ENCODE measurements around the gene ZNF236. TPM values are rescaled to one million over a fixed set of nuclear protein-coding genes. Genes with fewer than 3 reads are reported as not detected.

ZNF236 gene
- total RNA-seq, 2 experiments from 2014 or later, result 25.7 to 27.9 TPM

GRCh38 chr18:76996429-76996828 is 174.1 kb downstream of the ZNF236 start:
- ATAC-seq (ENCODE audit: poor library complexity), result no peak
- intact Hi-C loops (cut with DNase I, micrococcal nuclease), result no loop called here
- H3K4me1 Mint-ChIP-seq (ENCODE audit: low read depth), result peaks cover 7% of the 10 kb centered on the region
- no peak overlapping the region for H3K27ac ChIP-seq (ENCODE audit: low read depth in 1 of 2, low read length in 2 of 2)
- no peaks in the 10 kb centered on the region for H3K27me3 ChIP-seq (ENCODE audit: control insufficient read depth in 1 of 2, insufficient read depth in 2 of 2, low read length in 2 of 2)
- H3K27me3 Mint-ChIP-seq, result no peaks in the 10 kb centered on the region
- no peak overlapping the region for H3K27ac Mint-ChIP-seq
- no peaks in the 10 kb centered on the region for H3K9me3 Mint-ChIP-seq
- H3K4me3 ChIP-seq (ENCODE audit: low read length), result no peak overlapping the region
- H3K36me3 Mint-ChIP-seq (ENCODE audit: low read depth), result no peaks in the 10 kb centered on the region
- H3K4me1 ChIP-seq (ENCODE audit: insufficient read depth, low read length), result peaks cover 4% of the 10 kb centered on the region
- no peaks in the 10 kb centered on the region for H3K9me3 ChIP-seq (ENCODE audit: control insufficient read depth in 1 of 2, insufficient read depth in 1 of 2, low read length in 2 of 2)
- CTCF ChIA-PET, result no interaction called here
- no peak overlapping the region for H3K4me3 Mint-ChIP-seq
- no peak for TF ChIP-seq CTCF (IDR thresholded peaks at IDR 0.05)
- DNase-seq, result no peak
- H3K36me3 ChIP-seq (ENCODE audit: insufficient read depth, low read length), result no peaks in the 10 kb centered on the region
- POLR2A ChIA-PET, result no interaction called here

- Mint-ChIP-seq H3K36me3 (ENCODE audit: low read depth) (no peaks in the 10 kb centered on the region), H3K27me3 (no peaks in the 10 kb centered on the region), H3K9me3 (no peaks in the 10 kb centered on the region), H3K4me1 (ENCODE audit: low read depth) (peaks cover 7% of the 10 kb centered on the region), H3K4me3 (no peak overlapping the region), H3K27ac (no peak overlapping the region)
- CTCF ChIA-PET, result no interaction called here
- peaks cover 4% of the 10 kb centered on the region for H3K4me1 ChIP-seq (ENCODE audit: insufficient read depth, low read length)
- TF ChIP-seq CTCF (IDR thresholded peaks at IDR 0.05), result no peak
- no peaks in the 10 kb centered on the region for H3K9me3 ChIP-seq (ENCODE audit: control insufficient read depth in 1 of 2, insufficient read depth in 1 of 2, low read length in 2 of 2)
- ATAC-seq (ENCODE audit: poor library complexity) (no peak), DNase-seq (no peak)
- no peaks in the 10 kb centered on the region for H3K36me3 ChIP-seq (ENCODE audit: insufficient read depth, low read length)
- H3K27me3 ChIP-seq (ENCODE audit: control insufficient read depth in 1 of 2, insufficient read depth in 2 of 2, low read length in 2 of 2), result no peaks in the 10 kb centered on the region
- H3K4me3 ChIP-seq (ENCODE audit: low read length), result no peak overlapping the region
- POLR2A ChIA-PET, result no interaction called here
- no peak overlapping the region for H3K27ac ChIP-seq (ENCODE audit: low read depth in 1 of 2, low read length in 2 of 2)
- intact Hi-C loops (cut with DNase I, micrococcal nuclease), result no loop called here
Measured at GRCh38 chr18:76997951-76998808, 175.8 kb downstream of the ZNF236 start.

GRCh38 chr18:76999077-76999476 is 176.7 kb downstream of the ZNF236 start:
- H3K4me1 Mint-ChIP-seq (ENCODE audit: low read depth), result peaks cover 15% of the 10 kb centered on the region
- no peak for TF ChIP-seq CTCF (IDR thresholded peaks at IDR 0.05)
- no peak overlapping the region for H3K4me3 Mint-ChIP-seq
- H3K9me3 Mint-ChIP-seq, result no peaks in the 10 kb centered on the region
- no peaks in the 10 kb centered on the region for H3K36me3 Mint-ChIP-seq (ENCODE audit: low read depth)
- no peak overlapping the region for H3K27ac ChIP-seq (ENCODE audit: low read depth in 1 of 2, low read length in 2 of 2)
- no peak overlapping the region for H3K4me3 ChIP-seq (ENCODE audit: low read length)
- H3K27ac Mint-ChIP-seq, result no peak overlapping the region
- no peaks in the 10 kb centered on the region for H3K27me3 Mint-ChIP-seq
- no peaks in the 10 kb centered on the region for H3K9me3 ChIP-seq (ENCODE audit: control insufficient read depth in 1 of 2, insufficient read depth in 1 of 2, low read length in 2 of 2)
- CTCF ChIA-PET, result interaction anchor here (2.0 kb wide), 1 partner anchor 48 kb away, joined by 7 read pairs; no protein-coding TSS in a partner anchor
- no peak for DNase-seq
- no peaks in the 10 kb centered on the region for H3K27me3 ChIP-seq (ENCODE audit: control insufficient read depth in 1 of 2, insufficient read depth in 2 of 2, low read length in 2 of 2)
- POLR2A ChIA-PET, result no interaction called here
- intact Hi-C loops (cut with DNase I, micrococcal nuclease), result loop anchor here in 1 of 2 experiments (1.0 kb wide), 1 partner anchor 55 kb away; no protein-coding TSS in a partner anchor
- no peaks in the 10 kb centered on the region for H3K36me3 ChIP-seq (ENCODE audit: insufficient read depth, low read length)
- peaks cover 4% of the 10 kb centered on the region for H3K4me1 ChIP-seq (ENCODE audit: insufficient read depth, low read length)
- ATAC-seq (ENCODE audit: poor library complexity), result no peak
